Measurements from ENCODE around the gene ARVCF. TPM values are rescaled to one million over a fixed set of nuclear protein-coding genes. Genes with fewer than 3 reads are reported as not detected.

The ARVCF gene
- polyA plus RNA-seq, 1 of the 3 experiments (the other 2 are of a cell fraction), result 27.4 TPM

- H3K9ac ChIP-seq, result no peak overlapping the region
- no peak overlapping the region for H2AFZ ChIP-seq (ENCODE audit: low read depth)
- H4K20me1 ChIP-seq (ENCODE audit: insufficient read depth), result 0 out of 2 replicates have a peak, but pooled peaks cover 6% of the 10 kb centered on the region
- H3K9me2 ChIP-seq, result no peaks in the 10 kb centered on the region
- TF ChIP-seq CHD2 (IDR thresholded peaks at IDR 0.05; ENCODE audit: low read length, partially characterized antibody), result no peak
- no peak for TF ChIP-seq TAF1 (IDR thresholded peaks at IDR 0.05; ENCODE audit: borderline replicate concordance, low read depth, low read length)
- no peak for TF ChIP-seq ELF1 (IDR thresholded peaks at IDR 0.05)
- TF ChIP-seq EZH2phosphoT487 (IDR thresholded peaks at IDR 0.05; ENCODE audit: borderline replicate concordance, low read depth), result no peak
- TF ChIP-seq REST (IDR thresholded peaks at IDR 0.05; ENCODE audit: low read depth, low read length), result no peak
- TF ChIP-seq MEF2A (IDR thresholded peaks at IDR 0.05; ENCODE audit: borderline replicate concordance, low read depth), result no peak
- WGBS (ENCODE audit: low lambda C conversion rate), result 98% methylated on average over 24 of the region's 46 CpGs
- H3K9me3 ChIP-seq, result no peaks in the 10 kb centered on the region
- peaks cover 0 to 31% of the 10 kb centered on the region in 2 experiments; a peak in 1 of 4 replicates for H3K4me1 ChIP-seq (ENCODE audit: control insufficient read depth in 1 of 2, insufficient read depth in 2 of 2, low read depth in 1 of 2, low read length in 1 of 2)
- H3K4me3 ChIP-seq (ENCODE audit: low read depth in 2 of 2, low read length in 1 of 2), result no peak overlapping the region
- no peak for DNase-seq
- no peaks in the 10 kb centered on the region for H3K27me3 ChIP-seq (ENCODE audit: insufficient read depth)
- CTCF ChIA-PET, result interaction anchor here (0.7 to 16.4 kb wide), 9 partner anchors 10 to 48 kb away, joined by 3 to 501 read pairs (median 4); no protein-coding TSS in a partner anchor
- no peak overlapping the region; a peak in 1 of 4 replicates for H3K27ac ChIP-seq (ENCODE audit: low read depth in 2 of 2, low read length in 1 of 2)
- no peak overlapping the region for H3K4me2 ChIP-seq
- H3F3A ChIP-seq (replicated peaks; ENCODE audit: insufficient read depth), result peaks cover 4% of the 10 kb centered on the region
- H3K79me2 ChIP-seq (ENCODE audit: insufficient read depth), result no peaks in the 10 kb centered on the region
- POLR2A ChIA-PET, result interaction anchor here (6.7 kb wide), 1 partner anchor 40 kb away, joined by 63 read pairs; no protein-coding TSS in a partner anchor
- peaks cover 0 to 50% of the 10 kb centered on the region in 2 experiments for H3K36me3 ChIP-seq (replicated peaks in 1 of 2; ENCODE audit: control insufficient read depth in 1 of 2, insufficient read depth in 2 of 2, low read length in 1 of 2)
These were observed 42.9 kb downstream of the ARVCF start for GRCh38 chr22:19973551-19974267.

GRCh38 chr22:19972652-19973550 is 43.7 kb downstream of the ARVCF start:
- H3K9ac ChIP-seq, result no peak overlapping the region
- H3K4me3 ChIP-seq (ENCODE audit: low read depth in 2 of 2, low read length in 1 of 2), result no peak overlapping the region
- ChIA-PET CTCF (interaction anchor here (0.7 to 16.4 kb wide), 8 partner anchors 10 to 39 kb away, joined by 3 to 501 read pairs (median 6); no protein-coding TSS in a partner anchor), POLR2A (interaction anchor here (0.7 to 6.7 kb wide), 4 partner anchors 10 to 158 kb away, joined by 3 to 63 read pairs (median 4); no protein-coding TSS in a partner anchor)
- no peak overlapping the region for H3K4me2 ChIP-seq
- no peaks in the 10 kb centered on the region for H3K9me2 ChIP-seq
- WGBS (ENCODE audit: low lambda C conversion rate), result 97% methylated on average over 39 of the region's 50 CpGs
- no peaks in the 10 kb centered on the region for H3K27me3 ChIP-seq (ENCODE audit: insufficient read depth)
- DNase-seq, result no peak
- H3F3A ChIP-seq (replicated peaks; ENCODE audit: insufficient read depth), result peaks cover 4% of the 10 kb centered on the region
- no peaks in the 10 kb centered on the region for H3K9me3 ChIP-seq
- H3K27ac ChIP-seq (ENCODE audit: low read depth in 2 of 2, low read length in 1 of 2), result no peak overlapping the region
- H2AFZ ChIP-seq (ENCODE audit: low read depth), result no peak overlapping the region
- no peak for TF ChIP-seq CHD2 (IDR thresholded peaks at IDR 0.05; ENCODE audit: low read length, partially characterized antibody)
- no peak for TF ChIP-seq JUND (IDR thresholded peaks at IDR 0.05)
- no peak for TF ChIP-seq MEF2A (IDR thresholded peaks at IDR 0.05; ENCODE audit: borderline replicate concordance, low read depth)
- H4K20me1 ChIP-seq (ENCODE audit: insufficient read depth), result 0 out of 2 replicates have a peak, but pooled peaks cover 6% of the 10 kb centered on the region
- H3K4me1 ChIP-seq (ENCODE audit: control insufficient read depth in 1 of 2, insufficient read depth in 2 of 2, low read depth in 1 of 2, low read length in 1 of 2), result peaks cover 0 to 31% of the 10 kb centered on the region in 2 experiments; a peak in 1 of 4 replicates
- peaks cover 0 to 54% of the 10 kb centered on the region in 2 experiments for H3K36me3 ChIP-seq (replicated peaks in 1 of 2; ENCODE audit: control insufficient read depth in 1 of 2, insufficient read depth in 2 of 2, low read length in 1 of 2)
- no peaks in the 10 kb centered on the region for H3K79me2 ChIP-seq (ENCODE audit: insufficient read depth)

Measured in SK-N-SH (cell line).